Epithelial cell of prostate (primary cell): ENCODE data around the gene NAA40.

Experiments
- DNase-seq: peaks from one replicate; pipeline ENCODE4 v3.0.0-alpha.2; 2011; ENCODE audit warnings: low read depth, low spot score
- H3K27ac ChIP-seq: fragments of 450-650 bp; 2 replicates; pipeline ENCODE4 v1.5.1; 2017; ENCODE audit warnings: mild to moderate bottlenecking

NAA40 gene

DNA sequence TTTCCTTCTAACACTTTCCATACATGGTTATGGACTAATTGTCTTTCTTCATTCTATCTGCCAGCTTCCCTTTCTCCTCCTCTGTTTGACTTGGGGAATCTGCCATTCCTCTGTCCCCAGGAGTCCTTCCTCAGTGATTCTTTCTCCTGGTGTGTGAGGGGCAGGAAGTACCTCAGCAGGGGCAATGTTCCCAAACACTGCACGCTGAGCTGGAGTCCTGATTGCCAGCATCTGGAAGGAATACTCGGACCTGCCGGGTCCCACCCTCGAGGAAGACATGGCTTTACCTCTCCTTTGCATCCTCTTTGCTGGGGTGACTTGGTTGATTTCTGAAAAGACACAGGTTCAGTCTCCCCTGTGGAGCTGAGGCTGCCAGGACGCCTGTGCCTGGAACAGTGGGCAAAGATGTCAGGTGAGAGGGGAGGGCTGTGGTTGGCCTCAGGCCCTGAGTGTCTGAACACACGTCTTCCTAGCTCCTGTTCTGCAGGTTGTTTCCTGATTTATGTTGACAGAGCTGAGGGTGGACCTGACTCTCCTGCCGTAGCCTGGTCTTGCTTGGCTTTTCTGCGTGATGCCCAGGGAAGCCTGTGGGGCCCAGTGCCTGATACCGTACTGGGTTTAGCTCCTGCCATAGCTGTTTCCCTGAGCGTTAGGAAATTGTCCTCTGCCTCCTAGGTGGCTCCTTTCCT lies 39.9 kb downstream of the NAA40 start:
- H3K27ac ChIP-seq = no peak overlapping the region

DNA sequence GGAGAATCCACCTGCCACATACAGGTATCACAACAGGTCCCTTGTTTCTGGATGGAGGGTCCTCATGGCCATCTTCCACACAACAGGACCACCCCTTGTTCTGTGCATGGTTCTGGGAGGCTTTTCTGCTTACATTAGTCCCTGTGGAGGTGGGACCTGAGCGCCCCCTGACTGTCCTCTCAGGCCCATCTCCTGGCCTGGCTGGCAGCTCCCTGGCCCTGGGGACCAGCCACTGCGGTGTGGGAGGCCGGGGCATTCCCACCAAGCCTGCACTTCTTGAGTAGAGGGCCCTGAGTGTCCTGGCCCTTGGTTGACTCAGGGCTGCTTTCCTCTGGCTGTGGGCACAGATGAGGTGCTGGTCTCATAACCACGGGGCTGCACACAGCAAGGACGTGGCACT lies 40.6 kb downstream of the NAA40 start:
- H3K27ac ChIP-seq = no peak overlapping the region
- DNase-seq = no peak

More for the DNA sequence above, 39.9 kb downstream of the NAA40 start:
- no peak for DNase-seq

DNA sequence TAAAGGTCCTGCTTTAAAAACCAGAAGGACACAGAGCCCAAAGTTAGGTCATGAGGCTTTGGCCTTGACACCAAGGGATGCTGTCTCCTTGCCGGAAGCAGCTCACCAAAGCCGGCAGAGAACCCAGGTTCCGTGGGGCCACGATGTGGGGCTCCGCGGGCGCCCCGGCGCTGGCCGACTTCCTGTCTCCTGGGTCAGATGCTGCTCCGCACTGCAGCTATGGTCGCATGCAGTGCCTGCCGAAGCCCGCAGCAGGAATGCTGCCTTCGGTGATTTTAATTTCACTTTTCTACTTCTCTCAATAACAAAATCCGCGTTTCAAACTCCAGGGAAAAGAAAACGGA lies 47.0 kb downstream of the NAA40 start:
- H3K27ac ChIP-seq = peak overlapping the region; percentile 86
- DNase-seq = no peak

DNA sequence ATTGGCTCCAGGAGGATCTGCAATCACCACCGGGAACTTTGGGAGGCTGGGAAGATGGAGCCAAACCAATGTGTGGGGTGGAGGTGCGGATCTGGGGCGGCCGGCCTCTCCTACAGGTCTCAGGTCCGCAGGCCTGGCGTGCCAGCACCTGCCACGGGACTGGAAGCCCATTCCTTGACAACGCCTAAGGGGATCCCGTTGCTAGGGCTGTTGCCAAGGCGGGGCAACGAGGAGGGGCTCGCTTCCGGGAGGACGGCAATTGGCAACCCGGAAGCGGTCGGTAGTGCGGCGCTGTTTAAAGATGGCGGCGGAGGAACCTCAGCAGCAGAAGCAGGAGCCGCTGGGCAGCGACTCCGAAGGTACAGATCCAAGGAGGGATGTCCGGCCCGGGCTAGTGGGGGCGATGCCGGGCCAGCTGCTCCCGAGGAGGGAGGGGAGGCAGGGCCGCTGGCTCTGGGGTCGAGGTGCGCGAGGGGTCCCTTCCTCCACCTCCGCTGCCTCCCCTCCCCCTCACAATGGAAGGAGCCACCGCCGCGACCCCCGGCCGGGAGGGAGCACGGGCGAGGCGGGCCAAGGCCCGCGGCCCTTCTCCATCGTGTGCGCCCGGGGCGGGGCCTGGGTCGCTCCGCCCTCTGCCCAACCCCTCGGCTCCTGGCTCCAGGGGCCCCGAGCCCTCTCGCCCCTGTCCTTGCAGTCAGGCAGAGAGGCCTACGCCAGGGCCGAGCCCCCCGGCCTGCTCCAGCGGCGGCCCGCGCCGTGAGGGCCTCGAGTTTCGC lies 47.5 kb downstream of the NAA40 start, which contains the start of gene OTUB1:
Gene OTUB1 (plus strand): TSS at position 283 of the 776 bp plus-strand sequence. CDS start 19 bp downstream, at position 302.
- peak within 1 kb of the TSS; percentile 86 for H3K27ac ChIP-seq
- DNase-seq = peak; percentile 76

DNA sequence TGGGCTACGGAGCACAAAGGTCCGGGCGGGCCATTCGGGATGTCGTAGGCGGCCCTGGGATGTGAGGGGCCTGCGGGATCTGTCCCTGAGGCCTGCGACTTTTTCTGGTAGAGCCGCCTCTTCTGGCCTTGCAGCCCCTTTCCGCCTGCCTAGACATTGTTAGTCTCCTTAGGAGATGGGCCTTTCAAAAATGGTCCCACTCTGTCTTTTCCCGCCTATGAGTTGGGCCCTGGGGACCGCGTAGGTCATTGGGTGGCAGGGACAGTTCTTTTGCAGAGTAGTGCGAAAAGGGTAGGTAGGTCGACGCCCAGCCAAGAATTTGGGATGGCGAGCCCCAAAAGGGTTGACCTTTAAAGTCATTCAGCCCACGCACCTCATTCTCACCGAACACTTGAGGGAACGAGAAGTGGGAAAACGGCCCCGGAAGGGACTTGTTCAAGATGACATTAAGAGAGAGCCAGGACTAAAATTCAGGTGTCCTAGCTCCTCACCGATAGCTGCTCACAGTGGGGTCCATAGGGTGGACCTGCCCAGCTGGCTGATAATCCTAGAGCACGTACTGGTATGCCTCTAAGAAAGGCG lies 48.2 kb downstream of the NAA40 start:
- peak overlapping the region; percentile 86 for H3K27ac ChIP-seq
- no peak for DNase-seq

DNA sequence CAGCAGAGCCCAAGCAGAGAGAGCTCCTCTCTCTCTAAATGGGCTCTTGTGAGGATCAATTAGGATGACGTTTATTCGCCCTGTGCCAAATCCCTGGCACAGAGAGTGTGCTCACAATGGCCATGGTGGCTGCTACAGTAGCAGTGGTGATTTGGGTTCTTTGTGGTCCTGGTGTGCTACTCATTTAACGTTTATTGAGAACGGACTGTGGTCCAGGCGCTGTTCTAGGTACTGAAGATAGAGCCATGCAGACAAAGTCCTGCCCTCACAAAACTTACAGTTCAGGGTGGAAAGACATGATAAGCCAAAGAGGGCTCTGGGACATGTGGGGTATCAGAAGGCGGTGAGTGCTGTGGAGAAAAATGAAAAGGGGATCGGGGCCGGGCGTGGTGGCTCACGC lies 52.8 kb downstream of the NAA40 start:
- no peak for DNase-seq
- H3K27ac ChIP-seq = no peak overlapping the region

DNA sequence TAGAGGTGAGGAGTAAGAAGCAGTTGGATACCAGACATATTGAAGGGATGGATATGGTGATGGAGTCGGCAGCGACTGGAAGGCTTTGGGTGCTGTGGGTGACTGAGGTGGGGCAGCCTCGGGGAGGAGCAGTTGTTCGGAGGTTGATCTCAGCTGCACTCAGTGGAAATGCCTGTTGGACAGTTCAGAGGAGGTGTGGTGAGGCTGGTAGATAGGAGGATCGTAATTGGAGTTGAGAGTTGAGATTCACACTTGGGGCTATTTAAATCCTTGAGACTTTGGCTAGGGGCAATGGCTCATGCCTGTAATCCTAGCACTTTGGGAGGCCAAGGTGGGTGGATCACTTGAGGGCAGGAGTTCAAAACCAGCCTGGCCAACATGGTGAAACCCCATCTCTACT lies 54.3 kb downstream of the NAA40 start:
- H3K27ac ChIP-seq = no peak overlapping the region
- DNase-seq = no peak

DNA sequence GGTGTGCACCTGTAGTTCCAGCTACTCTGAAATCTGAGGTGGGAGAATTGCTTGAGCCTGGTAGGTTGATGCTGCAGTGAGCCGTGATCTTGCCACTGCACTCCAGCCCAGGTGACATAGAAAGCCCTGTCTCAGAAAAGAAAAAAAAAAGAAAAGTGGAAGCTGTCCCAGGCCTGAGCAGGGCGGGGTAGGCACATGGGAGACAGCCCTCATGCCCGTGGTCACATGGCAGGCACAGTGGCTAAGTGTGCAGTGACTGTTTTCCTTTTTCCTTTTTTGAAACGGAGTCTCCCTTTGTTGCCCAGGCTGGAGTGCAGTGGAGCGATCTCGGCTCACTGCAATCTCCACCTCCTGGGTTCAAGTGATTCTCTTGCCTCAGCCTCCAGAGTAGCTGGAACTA lies 55.2 kb downstream of the NAA40 start:
- DNase-seq = no peak

DNA sequence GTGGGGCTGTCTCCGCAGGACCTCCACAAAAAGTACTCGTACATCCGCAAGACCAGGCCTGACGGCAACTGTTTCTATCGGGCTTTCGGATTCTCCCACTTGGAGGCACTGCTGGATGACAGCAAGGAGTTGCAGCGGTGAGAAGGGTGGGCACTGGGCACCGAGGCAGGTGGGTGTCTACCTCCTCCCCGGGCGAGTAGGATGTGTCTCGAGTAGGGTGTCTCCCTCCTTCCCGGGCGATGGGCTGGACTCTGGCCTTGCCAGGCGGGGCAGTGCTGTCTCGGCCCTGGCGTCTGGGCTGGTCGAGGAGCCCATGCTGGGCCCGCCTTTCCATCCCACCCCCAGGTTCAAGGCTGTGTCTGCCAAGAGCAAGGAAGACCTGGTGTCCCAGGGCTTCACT lies 57.7 kb downstream of the NAA40 start:
- no peak overlapping the region for H3K27ac ChIP-seq
- DNase-seq = no peak

More for the DNA sequence above, 55.2 kb downstream of the NAA40 start:
- no peak overlapping the region for H3K27ac ChIP-seq

DNA sequence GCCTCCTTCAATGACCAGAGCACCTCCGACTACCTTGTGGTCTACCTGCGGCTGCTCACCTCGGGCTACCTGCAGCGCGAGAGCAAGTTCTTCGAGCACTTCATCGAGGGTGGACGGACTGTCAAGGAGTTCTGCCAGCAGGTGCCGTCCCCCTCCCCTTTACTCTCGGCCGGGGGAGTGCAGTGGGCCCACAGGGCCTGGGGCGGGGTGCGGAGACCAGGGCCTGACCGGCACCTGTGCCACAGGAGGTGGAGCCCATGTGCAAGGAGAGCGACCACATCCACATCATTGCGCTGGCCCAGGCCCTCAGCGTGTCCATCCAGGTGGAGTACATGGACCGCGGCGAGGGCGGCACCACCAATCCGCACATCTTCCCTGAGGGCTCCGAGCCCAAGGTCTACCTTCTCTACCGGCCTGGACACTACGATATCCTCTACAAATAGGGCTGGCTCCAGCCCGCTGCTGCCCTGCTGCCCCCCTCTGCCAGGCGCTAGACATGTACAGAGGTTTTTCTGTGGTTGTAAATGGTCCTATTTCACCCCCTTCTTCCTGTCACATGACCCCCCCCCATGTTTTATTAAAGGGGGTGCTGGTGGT lies 58.4 kb downstream of the NAA40 start:
- no peak for DNase-seq
- H3K27ac ChIP-seq = no peak overlapping the region

DNA sequence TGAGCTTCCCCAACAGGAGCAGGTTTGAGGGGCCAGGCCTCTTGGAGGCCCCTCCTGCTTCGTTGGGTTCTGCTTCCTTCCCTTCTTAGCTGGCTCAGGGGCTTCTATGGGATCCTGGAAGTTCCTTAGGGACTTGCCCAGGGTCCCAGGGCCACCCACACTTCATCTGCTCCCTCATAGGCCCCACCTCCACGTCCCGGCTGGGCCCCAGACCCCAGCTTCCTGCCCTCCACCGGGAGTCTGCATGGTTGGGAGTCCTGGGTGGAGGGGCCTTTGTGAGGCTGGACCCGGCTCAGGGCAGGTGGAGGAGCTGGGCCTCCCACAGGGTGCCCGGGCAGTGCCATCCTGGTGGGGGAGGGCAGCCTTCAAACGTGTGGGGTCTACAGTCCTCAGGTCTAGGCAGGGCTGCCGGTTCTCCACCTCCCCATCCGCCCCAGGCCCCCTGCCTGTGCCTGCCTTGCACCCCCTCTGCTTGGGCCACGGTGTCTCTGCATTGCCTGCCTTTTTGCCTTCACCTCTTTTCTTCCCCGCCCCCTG lies 59.1 kb downstream of the NAA40 start:
- DNase-seq = no peak
- no peak overlapping the region for H3K27ac ChIP-seq

DNA sequence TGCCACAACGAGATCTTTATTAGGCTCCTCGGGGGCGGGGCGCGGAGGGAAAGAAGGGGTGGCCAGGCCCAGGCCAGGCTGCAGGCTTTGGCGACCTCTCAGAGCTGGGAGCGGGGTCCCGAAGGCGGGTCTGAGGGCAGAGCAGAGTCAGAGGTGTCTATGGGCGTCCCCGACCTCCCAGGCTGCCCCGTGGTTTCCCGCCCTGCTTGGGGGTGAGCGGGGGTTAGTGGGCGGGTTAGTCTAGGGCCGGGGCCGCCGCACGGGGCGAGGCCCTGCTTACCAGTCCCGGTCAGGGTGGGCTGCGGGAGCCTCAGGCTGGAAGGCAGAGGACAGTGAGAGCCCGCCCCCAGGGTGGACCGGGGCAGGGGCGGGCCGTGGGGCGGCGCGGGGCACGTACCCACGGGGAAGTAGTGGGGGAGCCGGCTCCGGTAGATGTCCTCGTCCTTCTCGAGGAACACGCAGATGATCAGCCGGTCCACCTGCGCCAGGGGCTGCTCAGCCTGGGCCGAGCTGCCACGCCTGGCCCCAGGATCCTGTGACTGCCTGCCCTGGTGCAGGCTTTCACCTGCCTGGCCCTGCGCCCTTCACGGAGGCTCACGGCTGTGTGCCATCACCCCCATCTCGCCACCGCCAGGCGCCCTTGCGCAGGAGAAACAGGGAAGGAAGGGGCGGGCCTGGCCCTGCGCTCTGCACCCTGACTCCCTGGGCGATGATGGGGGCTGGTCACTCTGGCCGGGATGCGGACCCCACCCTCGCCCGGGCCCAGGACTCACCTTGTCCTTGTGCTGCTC lies 60.0 kb downstream of the NAA40 start:
- peak overlapping the region; percentile 33 for H3K27ac ChIP-seq
- DNase-seq = no peak

DNA sequence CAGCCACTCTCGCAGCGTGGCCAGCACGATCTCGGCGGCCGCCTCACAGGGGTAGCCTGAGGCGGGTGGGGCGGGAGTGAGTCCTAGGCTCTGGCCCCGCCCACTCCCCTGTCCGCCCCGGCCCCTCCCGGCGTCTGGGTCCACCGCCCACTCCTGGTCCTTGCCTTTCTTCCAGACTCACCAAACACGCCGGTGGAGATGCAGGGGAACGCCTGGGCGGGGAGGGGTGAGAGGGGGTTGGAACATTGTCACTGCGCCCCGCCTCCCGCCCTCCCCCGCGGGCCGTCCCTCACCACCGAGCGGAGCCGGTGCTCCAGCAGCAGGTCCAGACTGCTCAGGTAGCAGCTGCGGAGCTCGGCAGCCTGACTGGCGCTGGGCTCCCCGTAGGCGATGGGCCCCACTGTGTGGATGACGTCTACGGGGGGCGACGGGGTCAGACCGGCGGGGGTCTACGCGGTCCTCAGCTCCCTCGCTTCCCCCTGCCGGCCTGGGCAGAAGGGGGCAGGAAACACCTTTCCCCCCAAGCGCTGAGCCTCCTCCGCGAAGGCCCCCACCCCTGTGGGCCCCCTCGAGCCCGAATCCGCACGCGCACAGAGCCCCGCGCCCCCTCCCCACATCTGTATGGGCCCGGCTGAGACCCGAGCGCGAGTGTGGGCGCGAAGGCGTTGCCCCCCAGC lies 60.7 kb downstream of the NAA40 start:
- DNase-seq = peak; percentile 87
- peak overlapping the region; percentile 33 for H3K27ac ChIP-seq

DNA sequence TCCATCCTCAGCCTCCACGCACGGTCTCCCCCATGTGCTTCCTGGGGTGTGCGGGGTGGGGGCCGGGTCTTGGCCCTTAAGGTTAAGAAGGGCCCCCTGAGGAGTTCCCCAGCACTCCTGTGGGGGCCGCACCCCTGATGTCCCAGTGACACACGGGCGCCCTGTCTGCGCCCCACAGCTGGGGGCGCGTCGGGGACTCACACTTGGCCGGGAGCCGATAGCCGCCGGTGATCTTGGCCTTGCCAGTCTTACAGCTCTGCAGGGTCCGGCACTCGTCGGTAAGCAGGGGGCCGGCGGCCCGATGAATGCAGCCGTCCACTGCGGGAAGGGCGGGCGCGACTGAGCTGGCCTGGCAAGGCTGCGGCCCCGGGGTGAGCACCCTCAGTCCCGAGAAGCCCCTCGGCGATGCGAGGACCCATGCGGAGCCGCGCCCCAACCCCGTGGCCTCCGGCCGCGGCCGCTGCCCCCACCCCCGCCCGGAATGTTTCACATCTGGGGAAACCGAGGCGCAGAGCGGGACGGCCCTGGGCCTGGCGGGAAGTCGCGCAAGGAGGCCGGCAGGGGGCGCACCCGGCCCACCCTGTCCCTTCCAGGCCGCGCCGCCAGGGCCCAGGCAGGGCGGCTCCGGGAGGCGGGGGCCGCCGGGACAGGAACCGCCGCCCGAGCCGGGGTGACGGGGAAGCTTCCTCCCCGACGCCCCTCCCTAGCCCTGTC lies 61.4 kb downstream of the NAA40 start:
- H3K27ac ChIP-seq = no peak overlapping the region
- DNase-seq = no peak

DNA sequence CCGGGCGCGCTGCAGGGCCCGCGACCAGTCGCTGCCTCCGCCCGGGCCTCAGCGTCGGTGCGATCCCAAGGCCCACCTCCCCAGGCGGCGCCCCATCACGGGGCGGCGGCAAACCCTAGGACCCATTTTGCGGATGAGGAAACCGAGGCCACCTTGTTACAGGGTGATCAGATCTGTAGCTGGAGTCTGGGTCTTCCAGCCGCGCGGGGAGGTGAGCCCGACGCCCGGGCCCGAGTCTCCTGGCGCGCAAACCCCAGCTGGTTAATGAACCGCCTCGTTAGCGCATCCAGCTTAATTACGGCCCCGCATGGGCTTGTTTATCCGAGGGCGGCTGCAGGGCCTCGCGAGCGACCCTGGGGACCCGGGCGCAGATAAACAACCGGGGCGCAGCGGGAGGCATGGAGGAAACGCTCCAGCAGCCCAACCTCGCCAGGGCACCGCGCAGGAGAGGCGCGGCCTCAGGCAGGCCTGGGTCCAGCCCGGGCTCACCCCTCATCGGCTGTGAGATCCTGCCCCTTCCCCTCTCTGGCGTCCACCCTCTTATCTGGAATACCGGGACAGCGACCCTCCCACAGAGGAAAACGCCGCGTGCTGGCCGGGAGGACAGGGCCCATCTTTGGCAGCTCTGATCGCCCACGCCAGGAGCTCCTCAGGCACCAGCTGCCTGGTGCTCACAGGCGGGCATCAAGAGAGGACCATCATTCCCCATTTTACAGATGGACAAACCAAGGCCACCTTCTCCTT lies 62.1 kb downstream of the NAA40 start:
- H3K27ac ChIP-seq = no peak overlapping the region

DNA sequence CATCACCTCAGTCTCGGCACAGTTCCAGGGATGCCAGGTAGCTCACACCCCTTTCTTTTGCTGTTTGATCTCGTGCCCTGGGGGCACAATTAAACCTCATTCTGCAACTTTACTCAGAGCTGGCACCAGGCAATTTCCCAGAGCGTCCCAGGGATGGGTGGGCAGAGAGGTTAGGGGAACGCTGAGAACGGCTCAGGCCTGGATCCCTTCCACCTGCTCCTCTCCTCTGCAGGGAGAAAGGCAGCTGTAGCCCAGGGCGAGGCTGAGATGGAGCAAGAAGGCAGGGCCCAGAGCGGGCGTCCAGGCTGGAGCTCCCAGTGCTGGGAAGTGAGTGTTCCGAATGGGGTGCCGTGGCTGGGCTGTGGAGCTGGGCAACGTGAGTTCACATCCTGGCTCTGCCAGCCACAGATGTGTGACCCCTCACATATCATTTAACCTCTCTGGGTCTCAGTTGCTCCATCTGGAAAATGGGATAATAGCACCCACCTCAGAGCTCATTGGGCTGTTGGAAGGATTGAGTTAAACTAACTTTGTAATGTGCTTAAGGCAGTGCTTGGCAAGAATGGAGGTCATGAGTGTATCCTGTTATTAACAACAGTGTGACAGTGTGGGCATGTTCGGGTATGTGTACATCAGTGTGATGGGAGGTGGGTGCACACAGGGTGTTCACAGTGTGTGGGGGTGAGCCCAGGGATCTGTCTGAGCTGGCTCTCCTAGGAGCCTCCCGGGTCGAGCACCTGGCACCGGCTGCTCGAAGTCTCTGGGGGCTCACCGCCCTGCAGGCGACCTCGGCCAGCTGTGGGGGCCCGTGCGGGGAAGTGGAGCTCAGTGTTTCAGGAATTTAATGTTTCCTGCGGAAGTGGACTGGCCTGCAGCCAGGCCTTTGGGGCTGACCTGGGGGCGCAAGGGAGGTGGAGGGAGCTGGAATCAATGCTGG lies 63.0 kb downstream of the NAA40 start:
- DNase-seq = no peak
- no peak overlapping the region for H3K27ac ChIP-seq

More for the DNA sequence above, 62.1 kb downstream of the NAA40 start:
- DNase-seq = no peak
